Midbrain (tissue), 1 donor: ENCODE results near the gene CALCOCO1.
"Not testable (repeated sequence)": the region's sequence is repeated elsewhere in the genome, so short reads cannot be mapped to it uniquely, and the experiment has no call there.

ENCODE experiments used
- DNase-seq: peaks from one replicate; lab custom pipeline; 2025; lab: John Stamatoyannopoulos, UW

CALCOCO1 gene

DNA sequence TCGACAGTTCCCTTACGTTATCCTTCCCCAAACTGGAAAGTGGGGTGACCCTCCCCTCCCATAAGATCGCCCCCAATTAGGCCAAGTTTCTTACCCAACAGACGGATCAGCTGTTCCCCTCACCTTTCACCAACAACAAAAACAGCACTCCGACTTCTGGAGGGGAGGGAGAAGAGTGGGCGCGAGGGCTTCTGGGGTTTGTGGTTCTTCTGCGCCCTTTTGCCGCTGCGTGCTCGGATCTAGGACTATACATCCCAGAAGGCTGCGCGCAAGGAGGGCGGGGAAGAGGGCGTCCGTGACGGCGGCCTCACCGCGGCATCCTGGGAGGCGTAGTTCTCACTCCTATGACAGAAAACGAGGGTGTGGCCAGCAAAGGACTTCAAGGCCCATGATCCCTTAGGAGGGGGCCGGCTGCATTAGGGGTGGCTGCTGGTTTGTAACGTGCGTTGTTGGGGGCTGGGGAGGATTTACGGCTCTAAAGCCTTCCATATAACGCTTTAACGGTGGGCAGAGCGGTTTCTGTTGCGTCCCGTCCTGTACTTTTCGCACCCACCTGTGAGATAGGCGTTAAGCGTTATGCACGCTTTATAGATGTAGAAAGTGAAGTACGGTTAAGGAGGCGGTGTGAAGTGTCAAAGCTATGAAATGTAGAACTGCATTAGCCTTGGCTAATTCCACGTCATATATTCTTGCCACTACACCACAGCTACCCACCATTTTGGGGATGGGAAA lies at the start of gene CALCOCO1:
Gene CALCOCO1, minus strand, starts transcription at position 143 of the 732 bp plus-strand sequence. CDS start 2,210 bp downstream, outside the sequence.
- peak; percentile 99 for DNase-seq

- DNase-seq = no peak
Observed at GRCh38 chr12:53776872-53777271, 49.6 kb upstream of the CALCOCO1 start.

- DNase-seq = no peak
Observed at GRCh38 chr12:53775478-53776145, 48.4 kb upstream of the CALCOCO1 start.

- no peak for DNase-seq
Observed at GRCh38 chr12:53770281-53770680, 43.0 kb upstream of the CALCOCO1 start.

GRCh38 chr12:53768976-53769375 lies 41.7 kb upstream of the CALCOCO1 start:
- no peak for DNase-seq

DNA sequence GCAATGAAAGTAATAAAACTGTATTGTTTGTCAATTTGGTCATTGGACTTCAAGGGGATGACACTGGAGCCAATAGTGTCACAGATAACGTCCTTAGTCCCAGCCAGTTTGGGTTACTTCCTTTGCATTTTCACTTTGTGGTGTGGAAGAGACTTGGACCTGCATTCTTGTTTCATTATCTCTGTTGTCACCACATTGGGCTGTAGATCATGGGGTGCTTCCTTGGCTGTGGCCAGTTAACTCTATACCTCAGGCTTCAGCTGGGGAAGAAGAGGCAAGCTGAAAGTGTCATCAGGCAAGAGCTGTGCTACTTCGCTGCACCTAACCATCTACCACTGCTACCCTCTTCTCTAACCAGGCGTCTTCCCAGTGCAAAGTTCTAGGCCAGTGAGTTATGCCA lies 39.6 kb upstream of the CALCOCO1 start:
- DNase-seq = no peak

GRCh38 chr12:53765891-53766290 lies 38.6 kb upstream of the CALCOCO1 start:
- DNase-seq = no peak

- no peak for DNase-seq
Observed at GRCh38 chr12:53764615-53765014, 37.4 kb upstream of the CALCOCO1 start.

GRCh38 chr12:53762793-53763192 lies 35.5 kb upstream of the CALCOCO1 start:
- DNase-seq = not testable (repeated sequence)

GRCh38 chr12:53761306-53761705 lies 34.1 kb upstream of the CALCOCO1 start:
- no peak for DNase-seq

- DNase-seq = no peak
Observed at GRCh38 chr12:53759261-53759660, 32.0 kb upstream of the CALCOCO1 start.

- no peak for DNase-seq
Observed at GRCh38 chr12:53758730-53759103, 31.5 kb upstream of the CALCOCO1 start.

DNA sequence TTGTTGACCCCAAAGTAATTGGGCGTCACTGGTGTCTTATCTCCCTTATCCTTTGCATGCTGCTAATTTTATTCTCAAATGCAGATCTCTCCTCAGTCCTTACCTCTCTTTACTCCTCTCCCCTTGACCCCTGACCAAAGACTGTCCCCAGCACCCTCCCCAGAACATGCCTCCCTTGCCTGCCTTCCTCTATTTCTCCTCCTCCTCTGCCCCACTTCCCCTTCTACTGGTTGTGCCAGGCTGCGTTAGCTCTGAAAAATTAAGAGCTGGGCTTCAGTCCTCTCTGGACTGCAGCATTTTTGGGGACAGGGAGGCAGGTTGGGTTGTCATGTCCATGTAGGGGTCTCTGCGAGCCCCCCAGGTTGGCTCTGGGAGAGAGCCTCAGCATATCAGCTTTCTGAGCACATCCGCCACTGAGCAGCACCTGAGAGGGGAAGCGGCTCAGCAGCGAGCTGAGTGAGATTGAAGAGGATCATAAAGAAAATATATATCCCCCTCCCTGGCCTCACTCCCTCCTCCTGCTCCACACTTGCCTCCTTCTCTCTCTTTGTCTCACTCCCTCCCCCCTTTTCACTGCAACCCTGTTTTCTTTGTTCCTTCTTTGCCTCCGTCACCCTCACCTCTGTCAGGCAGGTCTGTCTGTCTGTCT lies 31.0 kb upstream of the CALCOCO1 start:
- DNase-seq = no peak

- DNase-seq = peak; percentile 76
Observed at GRCh38 chr12:53757101-53757770, 30.0 kb upstream of the CALCOCO1 start.

- no peak for DNase-seq
Observed at GRCh38 chr12:53756300-53757100, 29.2 kb upstream of the CALCOCO1 start.

GRCh38 chr12:53755893-53756292 lies 28.6 kb upstream of the CALCOCO1 start:
- DNase-seq = no peak

DNA sequence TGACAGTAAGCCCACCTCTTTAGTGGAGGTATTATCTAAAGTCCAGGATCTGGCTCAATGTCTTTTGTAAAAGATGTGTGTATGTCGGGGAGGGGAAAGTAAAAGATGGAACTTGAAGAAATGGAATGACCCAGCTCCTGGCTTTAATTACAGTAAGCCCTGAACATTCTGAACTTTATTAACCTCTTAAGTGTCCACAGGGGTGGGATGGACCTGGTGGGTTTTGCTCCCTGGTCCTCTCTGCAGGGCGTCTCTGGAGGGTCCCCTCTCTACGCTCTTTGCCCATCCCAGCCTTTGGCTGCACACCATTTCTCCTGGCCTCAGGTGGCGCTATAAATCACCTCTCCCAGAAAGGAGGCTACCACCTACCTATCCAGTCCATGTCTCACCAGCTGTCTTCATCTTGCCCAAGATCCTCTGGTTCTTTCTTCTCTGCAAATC lies 28.2 kb upstream of the CALCOCO1 start:
- DNase-seq = no peak

GRCh38 chr12:53754633-53755264 lies 27.5 kb upstream of the CALCOCO1 start:
- DNase-seq = no peak

GRCh38 chr12:53754188-53754585 lies 26.9 kb upstream of the CALCOCO1 start:
- no peak for DNase-seq

- no peak for DNase-seq
Observed at GRCh38 chr12:53752621-53753020, 25.4 kb upstream of the CALCOCO1 start.

- DNase-seq = no peak
Observed at GRCh38 chr12:53752192-53752601, 24.9 kb upstream of the CALCOCO1 start.
